OCI-LY7 (cell line): ENCODE data around the gene PKD1L1.
A peak's percentile ranks its signal among the peaks of the same experiment; 100 is the strongest.

ENCODE experiments used
- CTCF ChIP-seq: fragments of 200-600 bp; sonication (generic); conservative IDR thresholded peaks from 2 replicates; pipeline ENCODE4 v1.5.1; 2014; ENCODE audit warnings: mild to moderate bottlenecking, antibody characterized with exemption, low read length, moderate library complexity, mixed read lengths
- EZH2phosphoT487 ChIP-seq: fragments of 200-600 bp; sonication (generic); IDR thresholded peaks from 2 replicates; pipeline ENCODE4 v1.6.1; 2018; ENCODE audit warnings: low read depth, borderline replicate concordance, mild to moderate bottlenecking, mixed run types, antibody characterized with exemption, low read length, moderate library complexity, mixed read lengths

DNA sequence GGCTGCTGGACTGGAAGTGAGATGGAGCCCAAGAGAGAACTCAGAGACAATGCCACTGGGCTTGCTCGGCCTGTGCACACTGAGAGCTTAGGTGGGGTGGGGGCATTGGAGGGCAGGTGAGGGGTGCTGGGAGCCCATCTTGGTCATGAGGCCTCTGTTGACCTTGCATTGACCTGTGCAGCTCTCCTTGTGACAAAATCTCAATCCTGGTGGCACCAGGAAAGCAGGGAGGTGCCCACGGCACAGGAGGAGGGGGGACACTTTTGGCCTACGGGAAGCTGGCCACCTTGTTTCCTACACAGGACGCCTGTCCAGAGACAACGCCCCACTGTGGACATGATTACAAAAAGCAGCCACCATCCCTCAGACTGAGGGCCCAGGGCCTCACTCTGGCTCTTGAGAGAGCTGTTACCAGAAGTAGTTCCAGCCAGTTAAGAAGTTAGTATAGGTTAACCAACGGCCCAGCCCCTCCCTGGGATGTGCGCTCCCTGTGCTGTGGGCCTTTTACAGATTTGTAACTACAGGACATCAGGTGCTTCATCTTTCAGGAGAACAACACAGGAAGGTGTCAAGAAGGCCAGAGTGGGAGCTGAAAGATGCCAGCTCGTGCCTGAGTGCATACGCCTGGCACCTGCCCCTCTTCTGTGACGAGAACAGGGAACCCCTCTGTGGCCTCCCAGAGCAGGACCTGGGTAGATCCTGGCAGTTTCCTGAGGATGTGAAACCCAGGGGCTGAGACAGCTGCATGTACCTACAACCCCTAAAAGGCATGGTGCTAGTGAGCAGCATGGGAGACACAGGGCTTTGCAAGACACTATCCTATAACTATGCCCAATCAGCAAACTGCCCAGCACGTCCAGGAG is 10.3 kb downstream of the PKD1L1 start:
- TF ChIP-seq CTCF, result peak; percentile 46; the same call in 1 of the 2 replicates
- TF ChIP-seq EZH2phosphoT487, result no peak
